Measurements from ENCODE around the gene LYSMD3.

LYSMD3 gene

GRCh38 chr5:90479611-90480385, 49.6 kb downstream of the LYSMD3 start:
- no peak for DNase-seq (ENCODE audit: low read depth)

DNA sequence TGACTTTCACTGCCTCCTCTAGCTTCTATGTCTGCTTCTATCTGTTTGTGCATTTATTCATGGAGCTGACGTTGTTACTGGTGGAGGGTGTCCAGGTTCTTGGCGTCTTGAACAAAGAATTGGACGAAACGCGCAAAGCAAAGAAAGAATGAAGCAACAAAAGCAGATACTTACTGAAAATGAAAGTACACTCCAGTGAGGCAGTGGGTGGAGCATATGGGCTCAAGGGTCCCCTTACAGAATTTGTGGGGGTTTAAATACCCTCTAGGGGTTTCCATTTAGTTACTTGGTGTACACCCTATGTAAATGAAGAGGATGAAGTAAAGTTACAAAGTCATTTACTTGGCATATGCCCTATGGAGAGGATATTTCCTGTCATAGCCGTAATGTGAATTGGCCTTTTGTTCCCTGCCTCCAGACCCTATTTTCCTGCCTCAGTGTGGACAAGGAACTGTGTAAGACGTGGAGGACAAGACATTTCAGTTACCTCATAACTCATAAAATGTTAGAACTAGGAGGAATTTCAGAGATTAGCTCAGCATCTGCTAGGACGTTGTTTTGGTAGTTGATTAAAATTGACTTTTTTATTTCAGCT, 51.7 kb downstream of the LYSMD3 start:
- no peak for DNase-seq (ENCODE audit: low read depth)

GRCh38 chr5:90477073-90477472, 52.3 kb downstream of the LYSMD3 start:
- DNase-seq (ENCODE audit: low read depth): no peak

DNA sequence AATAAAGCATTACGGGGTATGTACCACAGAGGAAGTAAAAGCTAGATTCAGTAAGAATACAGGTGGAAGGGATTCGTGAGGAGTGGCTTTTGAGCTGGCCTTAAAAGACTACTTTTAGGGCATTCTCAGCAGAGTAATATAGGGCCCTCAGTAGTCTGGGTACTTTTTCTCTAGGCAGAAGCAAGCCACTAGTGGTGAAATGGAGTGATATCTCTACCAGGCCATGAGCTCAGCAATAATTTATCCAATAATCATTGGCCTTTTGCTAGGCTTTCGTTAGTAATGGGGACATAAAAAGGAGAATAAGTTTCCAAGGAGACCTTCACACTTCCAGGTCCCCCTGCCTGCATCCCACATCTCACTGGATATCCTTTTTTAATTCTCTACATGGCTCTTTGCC, 53.0 kb downstream of the LYSMD3 start:
- DNase-seq (ENCODE audit: low read depth): no peak

- no peak for DNase-seq (ENCODE audit: low read depth)
Observed at GRCh38 chr5:90475436-90475980, 53.9 kb downstream of the LYSMD3 start.

- peak; percentile 90 for DNase-seq (ENCODE audit: low read depth)
Observed at GRCh38 chr5:90474235-90475107, 54.9 kb downstream of the LYSMD3 start, which contains the start of the genes MBLAC2 and POLR3G. MBLAC2 (minus strand) TSS chr5:90474771; CDS start chr5:90474292, 479 bp downstream. POLR3G (plus strand) TSS chr5:90474864; CDS start chr5:90485568, 10,704 bp downstream.

DNA sequence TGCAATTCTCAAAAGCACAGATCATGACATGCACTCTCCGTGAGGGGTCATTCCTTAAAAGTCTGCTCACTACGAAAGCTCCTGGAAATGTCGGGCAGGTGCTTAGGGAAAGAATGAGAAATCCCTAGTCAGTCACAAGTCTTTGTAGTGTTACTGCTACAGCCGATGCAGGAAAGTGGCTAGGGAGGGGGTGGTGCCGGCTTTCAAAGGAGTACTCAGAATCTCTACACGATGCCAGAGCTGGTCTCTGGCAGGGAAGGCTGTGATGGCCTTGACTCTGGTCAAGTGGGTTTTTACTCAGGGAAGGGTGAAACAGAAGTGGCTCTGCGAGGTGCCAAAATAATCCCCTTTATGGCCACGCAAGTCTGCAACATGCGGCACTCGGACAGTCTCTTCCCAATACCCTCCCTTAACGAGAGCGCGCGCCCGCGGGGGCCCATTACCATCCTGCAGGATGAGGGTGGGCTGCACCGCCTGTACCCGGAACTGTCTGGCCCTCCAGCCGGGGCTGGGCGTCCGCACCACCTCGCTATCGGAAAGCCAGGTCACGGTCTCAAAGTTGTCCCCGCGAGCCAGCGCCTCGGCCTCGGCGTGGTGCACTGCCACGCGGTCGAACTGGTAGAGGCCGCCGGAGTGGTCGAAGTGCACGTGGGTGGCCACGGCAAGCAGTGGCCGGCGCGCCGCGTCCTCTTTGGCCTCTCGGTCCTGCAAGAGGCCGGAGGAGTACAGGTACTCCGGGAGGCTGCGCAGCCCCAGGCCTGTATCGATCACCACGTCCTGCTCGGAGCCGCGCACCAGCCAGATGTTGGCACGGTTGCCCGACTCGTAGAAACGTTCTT, 55.8 kb downstream of the LYSMD3 start:
- DNase-seq (ENCODE audit: low read depth): no peak

DNA sequence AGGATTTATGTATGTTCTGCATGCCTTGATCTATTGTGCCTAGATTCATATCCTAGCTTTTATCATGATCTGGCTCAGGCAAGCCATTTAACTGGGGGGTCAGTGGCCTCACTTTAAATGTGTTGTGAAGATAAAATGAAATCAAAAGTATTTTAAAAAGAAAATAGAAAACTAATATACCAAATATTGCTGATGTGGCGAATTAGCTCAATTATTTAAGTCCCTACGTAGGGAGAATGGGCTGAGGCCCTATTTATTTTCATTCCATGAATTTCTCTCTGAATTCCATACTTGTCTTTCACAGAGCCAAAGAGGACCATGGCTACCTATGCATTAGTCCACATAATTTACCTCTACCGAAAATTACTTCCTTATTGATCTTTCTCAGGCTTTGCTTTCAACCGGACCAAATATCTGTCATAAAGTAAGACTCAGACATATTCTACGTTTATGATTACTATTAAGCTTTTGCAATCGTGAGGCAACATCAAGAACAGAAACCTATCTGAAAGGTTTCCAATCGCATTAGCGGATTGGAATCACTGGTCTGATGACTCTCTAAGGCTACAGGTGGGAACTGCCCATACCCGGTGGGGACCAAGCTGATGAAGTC, 56.5 kb downstream of the LYSMD3 start:
- DNase-seq (ENCODE audit: low read depth): no peak
